Gastroesophageal sphincter (tissue), 3 donors: ENCODE measurements around the gene PEX3.

ENCODE experiments used
- CTCF ChIP-seq, 4 experiments: fragments of 200-600 bp in 2 of 4; fragments of 450-650 bp in 2 of 4; sonication (generic) in 1 of 4; IDR thresholded peaks; one replicate each; pipeline ENCODE4 v1.5.1; 2017 to 2019; ENCODE audit warnings: antibody characterized with exemption in 4 of 4, mild to moderate bottlenecking in 2 of 4, moderate library complexity in 2 of 4
- EP300 ChIP-seq: sonication (generic); formaldehyde crosslinking; IDR thresholded peaks from one replicate; pipeline ENCODE4 v1.6.1; 2017; ENCODE audit warnings: antibody characterized with exemption, mild to moderate bottlenecking

GRCh38 chr6:143408151-143408786 is 42.3 kb upstream of the PEX3 start:
- TF ChIP-seq CTCF (IDR thresholded peaks at IDR 0.05) (no peak), EP300 (no peak)
